GM18502 (cell line): ENCODE data around the gene GP1BB.
"Not testable (repeated sequence)": the region's sequence is repeated elsewhere in the genome, so short reads cannot be mapped to it uniquely, and the experiment has no call there.

Source experiments
- ATAC-seq: cut with Tn5 transposase; IDR thresholded peaks from one replicate; pipeline ENCODE4 v1.9.1; 2021; ENCODE audit warnings: mild to moderate bottlenecking; ENCODE audit not compliant: unreplicated experiment, poor library complexity

The GP1BB gene

DNA sequence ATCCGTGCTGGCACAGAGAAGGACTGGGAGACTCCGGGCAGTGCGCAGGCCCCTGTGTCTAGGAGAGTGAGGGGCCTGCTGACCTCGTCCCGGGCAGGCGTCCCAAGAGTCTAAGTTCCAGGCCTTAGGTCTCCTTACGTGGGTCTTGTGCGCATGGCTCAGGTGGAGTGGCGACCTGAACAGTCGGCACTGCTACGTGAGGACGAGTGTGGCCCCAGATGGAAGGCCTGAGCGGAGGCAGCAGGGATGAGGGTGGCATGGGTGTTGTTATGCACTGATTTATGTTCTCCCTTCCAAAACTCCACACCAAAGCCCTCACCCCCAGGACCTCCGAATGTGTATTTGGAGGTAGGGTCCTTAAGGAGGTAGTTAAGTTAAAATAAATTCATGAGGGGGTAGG, 29.8 kb upstream of the GP1BB start:
- ATAC-seq, result no peak

GRCh38 chr22:19693981-19694670, 29.2 kb upstream of the GP1BB start:
- ATAC-seq, result no peak

DNA sequence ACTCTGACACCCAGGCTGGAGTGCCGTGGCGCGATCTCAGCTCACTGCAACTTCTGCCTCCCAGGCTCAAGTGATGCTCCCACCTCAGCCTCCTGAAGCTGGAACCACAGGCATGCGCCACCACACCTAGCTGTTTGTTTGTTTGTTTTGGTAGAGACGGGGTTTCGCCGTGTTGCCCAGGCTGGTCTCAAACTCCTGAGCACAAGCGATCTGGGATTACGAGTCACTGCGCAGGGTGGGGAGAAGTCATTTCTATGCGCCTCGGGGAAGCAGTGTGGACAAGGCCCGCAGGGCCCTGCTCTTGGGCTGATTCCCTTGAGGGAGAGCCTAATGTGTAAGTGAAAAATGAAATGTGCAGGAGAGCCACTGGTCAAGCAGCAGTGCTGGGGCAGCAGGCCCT, 28.6 kb upstream of the GP1BB start:
- ATAC-seq, result no peak

- ATAC-seq, result no peak
Measured at GRCh38 chr22:19696504-19697276, 26.6 kb upstream of the GP1BB start.

DNA sequence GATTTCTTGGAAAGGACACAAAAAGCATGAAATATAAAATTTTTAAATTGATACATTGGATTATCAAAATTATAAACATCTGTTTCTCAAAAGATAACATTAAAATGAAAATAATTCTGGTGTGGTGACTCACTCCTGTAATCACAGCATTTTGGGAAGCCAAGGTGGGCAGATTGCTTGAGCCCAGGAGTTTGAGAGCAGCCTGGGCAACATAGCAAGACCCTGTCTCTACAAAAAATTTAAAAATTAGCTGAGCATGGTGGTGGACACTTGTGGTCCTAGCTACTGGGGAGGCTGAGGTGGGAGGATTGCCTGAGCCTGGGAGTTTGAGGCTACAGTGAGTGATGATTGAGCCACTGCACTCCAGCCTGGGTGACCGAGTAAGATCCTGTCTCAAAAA, 25.5 kb upstream of the GP1BB start:
- ATAC-seq, result not testable (repeated sequence)

DNA sequence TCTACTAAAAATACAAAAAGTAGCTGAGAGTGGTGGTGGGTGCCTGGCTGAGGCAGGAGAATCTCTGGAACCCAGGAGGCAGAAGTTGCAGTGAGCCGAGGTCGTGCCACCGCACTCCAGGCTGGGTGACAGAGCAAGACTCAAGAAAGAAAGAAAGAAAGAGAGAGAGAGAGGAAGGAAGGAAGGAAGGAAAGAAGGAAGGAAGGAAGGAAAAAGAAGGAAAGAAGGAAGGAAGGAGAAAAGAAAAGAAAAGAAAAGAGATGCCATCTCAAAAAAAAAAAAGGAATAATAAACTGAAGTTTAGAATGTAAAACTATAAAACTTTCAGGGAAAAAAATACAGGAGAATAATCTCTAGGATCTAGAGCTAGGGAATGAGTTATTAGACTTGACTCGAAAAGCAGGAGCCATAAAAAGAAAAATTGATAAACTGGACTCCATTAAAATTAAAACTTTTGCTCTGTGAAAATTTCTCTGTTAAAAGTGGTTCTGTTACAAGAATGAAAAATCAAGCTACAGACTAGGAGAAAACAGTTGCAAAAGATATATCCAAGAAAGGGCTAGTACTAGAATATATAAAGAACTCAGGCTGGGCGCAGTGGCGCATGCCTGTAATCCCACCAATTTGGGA, 22.4 kb upstream of the GP1BB start:
- no peak for ATAC-seq

GRCh38 chr22:19701420-19702145, 21.8 kb upstream of the GP1BB start:
- no peak for ATAC-seq

GRCh38 chr22:19703869-19704268, 19.5 kb upstream of the GP1BB start:
- ATAC-seq, result no peak

DNA sequence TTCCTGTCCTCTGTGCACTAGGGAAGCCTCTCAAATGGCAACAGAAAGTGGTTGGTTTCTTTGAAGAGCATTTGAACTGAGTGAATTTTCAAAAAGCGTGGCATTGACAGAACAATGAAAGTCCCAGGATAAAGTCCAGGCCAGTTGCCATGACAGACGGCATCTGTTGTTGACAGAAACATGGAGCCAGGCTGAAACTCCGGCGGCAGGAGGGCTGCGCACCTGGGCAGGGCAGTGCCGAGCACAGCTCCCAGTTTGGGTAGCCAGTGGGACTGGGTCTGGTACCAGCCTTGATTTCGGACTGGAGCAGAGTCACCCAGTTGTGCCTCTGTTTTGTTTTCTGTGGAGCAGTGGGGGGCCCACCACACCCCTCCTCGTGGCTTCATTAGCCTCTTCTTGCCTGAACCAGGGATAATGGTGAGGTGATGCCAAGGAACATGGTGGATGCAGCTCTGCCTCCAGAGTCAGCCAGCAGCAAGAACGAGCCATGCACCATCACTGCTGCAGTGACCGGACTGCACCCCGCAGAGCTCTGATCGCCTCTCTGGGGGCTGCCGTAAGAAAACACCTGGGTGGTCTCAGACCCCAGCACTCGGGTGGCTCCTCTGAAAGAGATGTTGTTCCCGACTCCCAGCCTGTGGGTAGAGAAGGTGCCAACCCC, 18.9 kb upstream of the GP1BB start:
- ATAC-seq, result no peak

DNA sequence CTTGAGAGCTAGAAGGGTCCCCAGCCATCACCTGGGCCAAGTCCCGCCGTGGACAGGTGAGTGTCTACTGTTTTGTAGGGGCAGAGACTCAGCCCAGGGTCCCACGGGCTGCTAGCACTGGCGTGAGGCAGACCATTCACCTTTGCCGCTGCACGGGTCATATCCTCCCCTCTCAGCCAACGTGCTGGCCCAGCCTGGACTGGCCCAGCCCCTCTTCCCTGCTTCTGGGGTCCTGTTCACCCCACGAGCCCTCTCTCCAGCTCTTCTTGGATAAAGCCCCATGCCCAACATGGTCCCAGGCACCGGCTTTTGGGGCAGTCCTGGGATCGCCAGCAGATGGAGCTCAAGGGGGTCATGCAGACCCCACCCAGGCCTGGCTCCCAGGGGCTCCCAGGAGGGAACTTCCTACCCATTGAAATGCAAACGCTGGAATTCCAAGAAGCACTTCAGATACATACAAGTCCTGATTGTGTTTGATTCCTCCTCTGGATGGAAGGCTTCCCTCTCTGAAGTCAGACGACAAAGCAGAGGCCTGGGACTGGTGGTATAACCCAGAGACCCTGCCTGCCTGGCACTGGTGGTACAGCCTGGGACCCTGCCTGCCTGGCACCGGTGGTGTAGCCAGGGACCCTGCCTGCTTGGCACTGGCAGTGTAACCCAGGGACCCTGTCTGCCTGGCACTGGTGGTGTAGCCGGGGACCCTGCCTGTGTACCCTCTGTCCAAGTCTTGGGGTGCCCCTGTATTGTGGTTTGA, 18.0 kb upstream of the GP1BB start:
- no peak for ATAC-seq

GRCh38 chr22:19706661-19707151, 16.6 kb upstream of the GP1BB start:
- ATAC-seq, result no peak

- ATAC-seq, result no peak
Measured at GRCh38 chr22:19707347-19708290, 15.7 kb upstream of the GP1BB start.

DNA sequence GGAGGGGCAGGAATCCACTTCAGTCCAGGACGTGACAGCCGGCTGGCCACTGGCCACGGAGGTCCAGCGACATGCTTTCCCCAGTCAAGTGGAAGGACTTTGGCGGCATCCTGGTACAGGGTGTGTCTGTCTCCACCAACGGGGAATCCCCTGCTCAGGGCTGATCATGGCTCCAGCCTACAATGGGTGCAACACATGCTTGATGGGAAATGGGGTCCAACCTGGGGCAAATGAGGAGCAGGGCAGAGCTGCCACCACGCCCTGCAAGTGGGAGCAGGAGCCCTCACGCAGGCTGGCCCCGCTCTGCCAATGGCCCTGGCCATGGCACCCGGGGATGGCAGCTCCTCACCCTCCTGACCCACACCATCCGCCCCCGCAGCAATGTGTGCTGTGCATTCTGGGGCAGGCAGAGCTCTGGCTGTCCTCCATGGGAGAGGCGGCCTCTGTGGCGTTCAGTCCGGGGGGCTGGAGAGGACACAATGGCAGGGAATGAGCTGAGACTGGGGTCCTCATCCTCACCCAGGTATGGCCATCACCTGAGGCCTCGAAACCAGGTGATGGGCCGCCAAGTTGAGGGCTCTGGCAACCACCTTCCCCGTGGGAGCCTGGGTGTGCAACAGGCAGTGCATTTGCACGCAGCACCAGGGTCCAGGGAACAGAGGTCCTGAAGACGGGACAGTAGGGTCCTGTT, 14.9 kb upstream of the GP1BB start:
- no peak for ATAC-seq

DNA sequence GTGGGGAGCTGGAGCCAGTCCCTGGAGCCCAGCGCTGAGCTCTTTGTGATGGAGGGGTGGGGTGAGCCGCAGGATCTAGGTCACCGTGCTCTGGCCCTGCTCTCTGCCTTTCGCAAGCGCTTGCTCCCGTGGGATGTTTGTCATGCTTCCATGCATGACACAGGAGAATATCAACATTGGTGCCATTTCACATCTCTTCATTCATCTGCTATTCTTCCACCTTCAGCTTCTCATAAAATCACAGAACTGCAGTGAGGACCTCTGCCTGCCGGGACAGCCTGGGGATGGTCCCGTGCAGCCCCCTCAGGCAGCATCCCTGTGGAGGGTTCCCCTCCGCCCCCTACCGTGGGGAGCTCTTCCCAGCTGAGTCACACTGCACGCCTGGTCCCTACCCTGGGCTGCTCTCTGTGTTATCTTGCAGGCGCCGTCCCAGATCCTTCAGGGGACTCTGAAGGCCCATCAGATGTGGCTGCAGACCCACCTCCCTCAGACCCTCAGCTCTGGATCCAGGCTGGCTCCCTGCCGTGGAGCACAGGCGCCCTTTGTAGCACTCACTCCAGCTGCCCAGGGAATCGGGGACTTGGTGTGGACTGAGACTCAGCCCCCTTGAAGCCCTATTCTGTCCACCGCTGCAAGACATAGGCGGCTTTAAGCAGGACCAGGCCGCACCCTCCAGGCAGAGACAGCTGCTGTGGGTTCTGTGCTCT, 14.1 kb upstream of the GP1BB start:
- no peak for ATAC-seq

GRCh38 chr22:19710020-19710768, 13.1 kb upstream of the GP1BB start:
- ATAC-seq, result no peak

- no peak for ATAC-seq
Measured at GRCh38 chr22:19710769-19711106, 12.6 kb upstream of the GP1BB start.

DNA sequence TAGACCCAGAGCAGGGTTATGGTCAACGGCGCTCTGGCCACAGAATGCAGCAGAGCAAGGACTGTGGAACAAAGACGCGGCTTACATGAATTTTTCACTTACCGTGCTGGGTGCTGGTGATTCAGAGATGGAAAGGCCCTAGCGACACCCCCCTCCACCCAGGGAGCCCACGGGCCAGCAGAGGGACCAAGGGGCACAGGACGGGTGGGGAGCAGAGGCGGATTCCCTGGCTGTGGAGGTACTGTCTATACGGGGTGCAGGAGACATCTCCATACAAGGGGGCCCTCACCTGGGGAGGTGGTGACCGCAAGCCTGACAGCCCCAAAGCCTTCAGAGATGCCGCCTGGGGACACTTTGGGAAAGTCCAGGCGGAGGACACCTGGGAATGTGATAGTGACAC, 10.1 kb upstream of the GP1BB start:
- no peak for ATAC-seq
